PC-9 (cell line): ENCODE measurements around the gene ROBO2. TPM values are rescaled to one million over a fixed set of nuclear protein-coding genes. Genes with fewer than 3 reads are reported as not detected.

Experiments used
- BruUV-seq: library from RNA; stranded (reverse); fragments of 400-500 nt; replicated peaks from 2 replicates; lab custom pipeline; 2021; lab: Mats Ljungman, UMichigan
- CTCF ChIA-PET: fragments of 300-600 bp; sonication (Branson Sonifier 250); formaldehyde crosslinking; loops from one replicate; lab custom pipeline; 2022; ENCODE audit warnings: antibody characterized with exemption; lab: Charles Lee
- POLR2A ChIA-PET: fragments of 300-600 bp; sonication (Branson Sonifier 250); formaldehyde crosslinking; loops from one replicate; lab custom pipeline; 2022; ENCODE audit warnings: antibody characterized with exemption; ENCODE audit not compliant: unreplicated experiment; lab: Charles Lee
- DNase-seq, 2 experiments: peaks; one replicate each; pipeline versions ENCODE4 v3.0.0 to v3.0.0-alpha.2; 2015 to 2022; ENCODE audit warnings: mixed read lengths in 1 of 2
- H2AFZ ChIP-seq: fragments of 200-600 bp; sonication (generic); 2 replicates; pipeline ENCODE4 v1.8.1; 2017; ENCODE audit warnings: antibody characterized with exemption
- H3F3A ChIP-seq: fragments of 200-600 bp; sonication (generic); 2 replicates; pipeline ENCODE4 v1.8.1; 2017; ENCODE audit warnings: antibody characterized with exemption, mild to moderate bottlenecking, low read depth; ENCODE audit not compliant: insufficient read depth
- H3K27ac ChIP-seq: fragments of 200-600 bp; sonication (generic); 2 replicates; pipeline ENCODE4 v1.6.1; 2016; ENCODE audit warnings: mixed run types
- H3K27me3 ChIP-seq: fragments of 200-600 bp; sonication (generic); 2 replicates; pipeline ENCODE4 v1.6.1; 2016; ENCODE audit warnings: low read depth, mixed run types; ENCODE audit not compliant: insufficient read depth
- H3K36me3 ChIP-seq: fragments of 200-600 bp; sonication (generic); 2 replicates; pipeline ENCODE4 v1.6.1; 2016; ENCODE audit warnings: low read depth, mixed run types
- H3K4me1 ChIP-seq: fragments of 200-600 bp; sonication (generic); replicated peaks from 2 replicates; pipeline ENCODE4 v1.6.1; 2016; ENCODE audit warnings: mixed run types; ENCODE audit not compliant: insufficient read depth
- H3K4me2 ChIP-seq: fragments of 200-600 bp; sonication (generic); 2 replicates; pipeline ENCODE4 v1.6.1; 2017; ENCODE audit warnings: mixed run types
- H3K4me3 ChIP-seq: fragments of 200-600 bp; sonication (generic); 2 replicates; pipeline ENCODE4 v1.6.1; 2016; ENCODE audit warnings: mixed run types
- H3K79me2 ChIP-seq: fragments of 200-600 bp; sonication (generic); 2 replicates; pipeline ENCODE4 v1.6.1; 2017; ENCODE audit warnings: low read depth, mixed run types
- H3K9me2 ChIP-seq: fragments of 200-600 bp; sonication (generic); 2 replicates; pipeline ENCODE4 v1.8.1; 2017; ENCODE audit warnings: mild to moderate bottlenecking; ENCODE audit not compliant: insufficient read depth
- H3K9me3 ChIP-seq: fragments of 200-600 bp; sonication (generic); 2 replicates; pipeline ENCODE4 v1.8.1; 2016; ENCODE audit warnings: low read depth; ENCODE audit not compliant: insufficient read depth
- H4K20me1 ChIP-seq: fragments of 200-600 bp; sonication (generic); 2 replicates; pipeline ENCODE4 v1.8.1; 2017; ENCODE audit not compliant: insufficient read depth
- CTCF ChIP-seq: fragments of 200-600 bp; sonication (generic); conservative IDR thresholded peaks from 2 replicates; pipeline ENCODE4 v1.6.1; 2017; ENCODE audit warnings: mixed run types, antibody characterized with exemption, mild to moderate bottlenecking, moderate library complexity
- EZH2 ChIP-seq: fragments of 200-600 bp; sonication (generic); IDR thresholded peaks from 2 replicates; pipeline ENCODE4 v1.8.0; 2017; ENCODE audit warnings: antibody characterized with exemption, low read depth
- intact Hi-C: fragments of 100-400 bp; cut with micrococcal nuclease; formaldehyde crosslinking; loops from one replicate; pipeline ENCODE4 v1.10.0; 2022; ENCODE audit not compliant: unreplicated experiment
- total RNA-seq: library from RNA; stranded (reverse); gene quantifications from 2 replicates; pipeline ENCODE4 v1.2.3, GENCODE V29; 2021

The ROBO2 gene
- total RNA-seq, 1 experiment from 2014 or later, result 0.39 TPM

GRCh38 chr3:77319711-77320110, 279.8 kb downstream of the ROBO2 start:
- no TSS peak for BruUV-seq
- ChIA-PET POLR2A (no interaction called here), CTCF (interaction anchor here (0.6 kb wide), 1 partner anchor 41 kb away, joined by 3 read pairs; no protein-coding TSS in a partner anchor)
- no peaks in the 10 kb centered on the region for H3K9me3 ChIP-seq
- H3K79me2 ChIP-seq, result no peaks in the 10 kb centered on the region
- no peaks in the 10 kb centered on the region for H3K27me3 ChIP-seq
- TF ChIP-seq CTCF (no peak), EZH2 (no peak)
- H3K4me2 ChIP-seq, result no peak overlapping the region
- no peaks in the 10 kb centered on the region for H3K36me3 ChIP-seq
- H3F3A ChIP-seq, result no peaks in the 10 kb centered on the region
- DNase-seq, result no peak
- no peaks in the 10 kb centered on the region for H3K4me1 ChIP-seq
- H2AFZ ChIP-seq, result no peak overlapping the region
- H3K9me2 ChIP-seq, result no peaks in the 10 kb centered on the region
- intact Hi-C loops, result no loop called here
- no peak overlapping the region for H3K27ac ChIP-seq
- no peak overlapping the region for H3K4me3 ChIP-seq
- no peaks in the 10 kb centered on the region for H4K20me1 ChIP-seq

- Histone ChIP-seq H3K9me3 (no peaks in the 10 kb centered on the region), H3K4me1 (no peaks in the 10 kb centered on the region), H3K27me3 (no peaks in the 10 kb centered on the region), H3K4me3 (no peak overlapping the region), H3K9me2 (no peaks in the 10 kb centered on the region), H3K79me2 (no peaks in the 10 kb centered on the region), H3F3A (no peaks in the 10 kb centered on the region), H3K36me3 (no peaks in the 10 kb centered on the region), H3K27ac (no peak overlapping the region), H3K4me2 (no peak overlapping the region), H4K20me1 (no peaks in the 10 kb centered on the region), H2AFZ (no peak overlapping the region)
- ChIA-PET CTCF (interaction anchor here (0.6 kb wide), 2 partner anchors 40 to 1618 kb away, joined by 3 read pairs; no protein-coding TSS in a partner anchor), POLR2A (no interaction called here)
- no peak for DNase-seq
- BruUV-seq, result no TSS peak
- intact Hi-C loops, result no loop called here
- TF ChIP-seq EZH2, result no peak
- peak; percentile 83 for TF ChIP-seq CTCF
Measured at GRCh38 chr3:77320514-77320913, 280.6 kb downstream of the ROBO2 start.

GRCh38 chr3:77321646-77322045, 281.7 kb downstream of the ROBO2 start:
- Histone ChIP-seq H3K4me3 (no peak overlapping the region), H3K9me3 (no peaks in the 10 kb centered on the region), H3F3A (no peaks in the 10 kb centered on the region), H3K27ac (no peak overlapping the region), H3K4me2 (no peak overlapping the region), H3K9me2 (no peaks in the 10 kb centered on the region), H4K20me1 (no peaks in the 10 kb centered on the region), H3K36me3 (no peaks in the 10 kb centered on the region), H3K79me2 (no peaks in the 10 kb centered on the region), H2AFZ (no peak overlapping the region; the same call in 1 of the 2 replicates), H3K4me1 (no peaks in the 10 kb centered on the region), H3K27me3 (no peaks in the 10 kb centered on the region)
- POLR2A ChIA-PET, result no interaction called here
- CTCF ChIA-PET, result no interaction called here
- BruUV-seq, result no TSS peak
- TF ChIP-seq CTCF (no peak), EZH2 (no peak)
- DNase-seq, result no peak
- intact Hi-C loops, result no loop called here
